GM12873 (cell line): ENCODE measurements around the gene SPRY4.

ENCODE experiments used
- CTCF ChIP-seq: IDR thresholded peaks from 2 replicates; pipeline ENCODE4 v1.5.1; 2012; ENCODE audit warnings: low read depth, mild to moderate bottlenecking, moderate library complexity, low read length, control low read depth; ENCODE audit not compliant: insufficient read depth; ENCODE audit errors: missing control alignments

The SPRY4 gene

GRCh38 chr5:142316681-142317080, 8.1 kb downstream of the SPRY4 start:
- no peak for TF ChIP-seq CTCF

GRCh38 chr5:142316051-142316450, 8.8 kb downstream of the SPRY4 start:
- no peak for TF ChIP-seq CTCF

- TF ChIP-seq CTCF = no peak
Observed at GRCh38 chr5:142315096-142315900, 9.5 kb downstream of the SPRY4 start.

GRCh38 chr5:142314606-142315005, 10.2 kb downstream of the SPRY4 start:
- TF ChIP-seq CTCF = no peak

- no peak for TF ChIP-seq CTCF
Observed at GRCh38 chr5:142314109-142314508, 10.7 kb downstream of the SPRY4 start.

GRCh38 chr5:142313682-142314081, 11.1 kb downstream of the SPRY4 start:
- TF ChIP-seq CTCF = no peak

GRCh38 chr5:142313275-142313674, 11.5 kb downstream of the SPRY4 start:
- TF ChIP-seq CTCF = no peak

GRCh38 chr5:142312399-142312798, 12.4 kb downstream of the SPRY4 start:
- no peak for TF ChIP-seq CTCF
